GM18498 (cell line): ENCODE measurements around the gene RNASEH1.

Source experiments
- ATAC-seq: cut with Tn5 transposase; IDR thresholded peaks from one replicate; pipeline ENCODE4 v1.9.1; 2021; ENCODE audit warnings: mild to moderate bottlenecking, moderate library complexity; ENCODE audit not compliant: unreplicated experiment

The RNASEH1 gene

DNA sequence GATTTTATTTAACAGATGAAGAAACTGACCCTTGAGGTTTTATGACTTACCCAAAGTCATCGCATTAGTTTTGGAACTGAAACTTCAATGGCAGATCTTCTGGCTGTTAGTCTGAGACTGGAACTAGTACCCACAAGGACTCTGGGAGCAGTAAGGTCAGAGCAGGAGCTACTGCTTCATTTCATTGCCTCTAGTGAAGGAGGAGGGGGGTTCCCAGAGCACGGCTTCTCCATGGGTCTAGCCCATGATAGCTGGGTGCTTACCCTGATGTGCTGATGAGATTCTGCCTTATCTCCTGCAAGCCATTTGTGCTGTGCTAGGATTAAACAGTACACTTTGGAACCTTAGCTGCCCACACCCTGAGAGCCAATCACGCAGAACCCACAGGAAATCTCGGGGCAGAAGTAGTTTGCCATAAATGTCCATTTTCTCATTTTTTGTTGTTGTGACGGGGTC, 5.4 kb upstream of the RNASEH1 start:
- ATAC-seq: peak; percentile 56

DNA sequence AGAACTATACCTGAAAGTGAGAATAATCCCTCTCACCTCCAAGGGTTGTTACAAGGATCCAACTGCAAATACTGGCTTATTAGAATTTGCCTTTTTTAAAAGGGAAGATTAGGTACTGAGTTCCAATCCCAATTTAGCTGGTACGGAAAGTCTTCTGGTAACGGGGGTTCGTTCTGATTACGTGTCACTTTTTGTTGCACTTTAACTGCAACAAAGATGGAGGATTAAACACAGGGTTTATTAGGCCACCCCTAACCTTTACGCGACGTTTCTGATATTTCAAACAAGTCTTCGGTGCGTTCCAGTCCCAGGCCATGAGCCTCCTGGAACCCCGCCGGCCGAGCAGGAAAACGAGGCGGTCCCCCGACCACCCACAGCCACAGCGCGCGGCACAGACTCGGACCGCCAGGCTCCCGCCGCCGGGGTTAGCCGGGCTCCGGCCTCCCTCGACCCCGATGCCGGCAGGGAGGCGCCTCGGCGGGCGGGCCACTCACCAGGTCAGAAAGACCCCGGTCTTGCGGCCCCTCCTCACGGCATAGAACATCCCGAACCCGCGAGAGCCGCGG, 411 bp downstream of the RNASEH1 start:
- ATAC-seq: peak; percentile 38

DNA sequence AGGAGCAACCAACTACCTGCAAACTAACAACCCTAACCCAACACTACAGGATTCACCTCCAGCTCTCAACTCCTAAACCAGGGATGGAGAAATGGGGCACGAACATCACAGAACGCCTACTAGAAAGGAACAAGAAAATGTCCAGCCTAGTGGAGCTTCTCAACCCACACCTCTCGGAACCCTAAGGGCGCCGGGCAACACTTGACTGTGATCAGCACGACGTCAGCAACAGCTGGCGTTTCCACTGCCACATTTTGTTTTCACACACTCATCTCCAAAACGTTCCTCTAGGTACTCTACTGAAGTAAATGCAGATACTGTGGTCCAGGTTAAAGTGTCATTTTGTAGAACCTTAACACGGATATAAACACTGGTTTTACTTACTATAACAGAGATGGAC, 4.2 kb downstream of the RNASEH1 start:
- ATAC-seq: no peak

DNA sequence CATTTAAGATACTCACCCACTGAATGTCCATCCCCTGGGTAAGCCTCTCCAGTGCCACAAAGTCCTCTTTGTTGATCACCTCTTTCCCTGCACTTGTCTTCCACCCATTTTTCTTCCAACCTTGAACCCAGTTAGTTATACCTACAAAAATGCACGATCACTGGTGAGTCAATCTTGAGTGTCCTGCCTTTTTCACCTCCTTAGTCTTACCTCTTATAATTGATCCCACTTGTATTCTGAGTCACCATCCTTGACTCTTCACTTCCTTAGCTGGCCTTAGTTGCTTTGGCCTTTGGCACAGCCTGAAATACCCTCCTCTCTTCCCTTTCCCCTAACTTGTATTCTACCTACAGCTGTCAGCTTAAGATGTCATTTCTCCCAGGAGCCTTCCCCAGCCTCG, 10.2 kb downstream of the RNASEH1 start:
- no peak for ATAC-seq

DNA sequence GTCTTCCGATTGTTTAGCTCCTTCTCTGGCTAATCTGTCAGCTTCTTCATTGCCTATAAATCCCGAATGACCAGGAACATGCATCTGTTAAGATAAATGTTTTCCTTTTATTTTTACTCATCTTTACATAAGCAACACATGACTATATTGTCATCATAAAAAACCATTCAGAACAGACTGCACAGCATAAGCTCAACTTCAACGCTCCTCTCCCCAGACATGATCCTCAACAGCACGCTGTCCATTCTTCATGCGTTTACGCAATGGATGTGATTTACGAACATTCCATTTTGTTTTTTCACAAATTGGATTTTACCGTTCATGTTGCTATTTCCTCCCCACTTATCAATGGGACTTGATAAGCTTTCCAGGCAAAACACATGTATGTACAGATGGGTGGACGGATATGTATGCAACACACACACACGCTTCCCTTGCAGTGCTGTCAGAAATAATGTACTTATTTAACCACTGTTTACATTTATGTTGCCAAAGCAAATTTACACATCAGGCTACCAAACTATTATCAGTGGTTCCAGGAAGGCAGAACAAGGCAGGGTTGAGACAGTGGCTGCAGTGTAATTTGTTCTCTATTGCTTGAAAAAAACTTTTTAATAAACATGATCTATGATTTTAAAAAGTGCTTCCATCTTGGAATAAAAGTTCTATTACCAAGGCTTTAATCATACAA, 12.2 kb downstream of the RNASEH1 start:
- ATAC-seq: no peak

DNA sequence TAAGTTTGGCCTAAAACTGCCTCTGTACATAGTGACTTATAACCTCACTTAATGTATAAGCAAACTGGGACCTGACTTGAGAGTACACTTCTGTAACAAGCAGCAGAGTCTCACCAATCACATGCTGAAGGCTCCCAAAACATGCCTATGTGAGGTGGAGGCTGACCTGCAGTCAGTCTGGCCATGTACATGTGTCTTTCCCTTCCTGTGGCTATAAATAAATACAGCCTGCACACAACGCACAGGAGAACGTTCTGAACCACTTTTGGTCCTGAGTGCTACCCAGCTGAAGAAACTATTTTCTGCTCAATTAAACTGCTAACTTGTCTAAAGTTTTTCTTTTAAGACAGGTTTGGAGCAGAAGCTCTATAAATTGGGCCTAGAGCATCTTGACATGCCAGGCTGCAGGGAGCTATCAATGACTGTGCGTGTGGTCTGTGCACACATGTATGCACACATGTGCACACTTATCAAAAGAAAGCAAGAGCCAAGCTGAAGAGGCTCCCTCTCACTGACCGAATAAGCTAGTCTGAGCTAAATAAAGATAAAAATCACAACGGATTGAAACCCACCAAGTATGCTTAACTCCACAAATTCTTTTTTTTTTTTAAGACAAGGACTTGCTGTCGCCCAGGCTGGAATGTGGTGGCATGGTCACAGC, 15.0 kb downstream of the RNASEH1 start:
- no peak for ATAC-seq

DNA sequence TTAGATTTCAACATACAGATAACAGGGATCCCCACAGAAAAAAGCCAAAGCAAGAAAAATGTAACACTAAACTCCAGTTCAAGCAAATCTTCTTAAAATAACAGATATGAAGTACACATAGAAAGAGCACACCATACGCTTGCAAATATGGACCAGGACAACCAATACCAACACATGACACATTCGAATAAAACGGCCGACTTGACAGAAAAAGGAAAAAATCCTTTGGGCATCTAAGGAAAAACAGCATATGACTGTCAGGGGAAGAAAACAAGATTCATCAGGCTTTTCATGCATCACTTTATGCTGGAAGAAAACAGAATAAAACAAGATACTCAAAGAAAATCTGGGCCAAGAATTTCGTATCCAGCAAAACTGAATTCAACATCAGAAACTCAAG, 16.0 kb downstream of the RNASEH1 start:
- no peak for ATAC-seq

DNA sequence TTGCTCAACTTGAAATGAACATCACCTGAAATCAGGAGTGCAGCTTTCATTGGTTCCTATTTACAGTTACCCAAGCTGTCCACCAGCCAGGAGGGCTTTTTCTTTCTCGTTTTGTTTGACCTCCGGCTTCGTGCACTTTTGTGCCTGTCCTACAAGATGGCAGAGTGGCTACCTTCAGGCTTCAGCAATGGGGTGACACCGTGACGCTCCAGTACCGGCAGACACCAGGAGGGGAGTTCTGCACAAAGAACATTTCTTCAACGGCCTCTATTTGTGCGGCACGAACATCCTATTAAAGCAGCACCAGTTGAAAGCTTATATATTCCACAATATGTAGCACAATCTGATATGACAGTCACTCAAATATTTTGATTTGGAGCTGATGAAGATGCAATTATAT, 18.3 kb downstream of the RNASEH1 start:
- ATAC-seq: no peak

DNA sequence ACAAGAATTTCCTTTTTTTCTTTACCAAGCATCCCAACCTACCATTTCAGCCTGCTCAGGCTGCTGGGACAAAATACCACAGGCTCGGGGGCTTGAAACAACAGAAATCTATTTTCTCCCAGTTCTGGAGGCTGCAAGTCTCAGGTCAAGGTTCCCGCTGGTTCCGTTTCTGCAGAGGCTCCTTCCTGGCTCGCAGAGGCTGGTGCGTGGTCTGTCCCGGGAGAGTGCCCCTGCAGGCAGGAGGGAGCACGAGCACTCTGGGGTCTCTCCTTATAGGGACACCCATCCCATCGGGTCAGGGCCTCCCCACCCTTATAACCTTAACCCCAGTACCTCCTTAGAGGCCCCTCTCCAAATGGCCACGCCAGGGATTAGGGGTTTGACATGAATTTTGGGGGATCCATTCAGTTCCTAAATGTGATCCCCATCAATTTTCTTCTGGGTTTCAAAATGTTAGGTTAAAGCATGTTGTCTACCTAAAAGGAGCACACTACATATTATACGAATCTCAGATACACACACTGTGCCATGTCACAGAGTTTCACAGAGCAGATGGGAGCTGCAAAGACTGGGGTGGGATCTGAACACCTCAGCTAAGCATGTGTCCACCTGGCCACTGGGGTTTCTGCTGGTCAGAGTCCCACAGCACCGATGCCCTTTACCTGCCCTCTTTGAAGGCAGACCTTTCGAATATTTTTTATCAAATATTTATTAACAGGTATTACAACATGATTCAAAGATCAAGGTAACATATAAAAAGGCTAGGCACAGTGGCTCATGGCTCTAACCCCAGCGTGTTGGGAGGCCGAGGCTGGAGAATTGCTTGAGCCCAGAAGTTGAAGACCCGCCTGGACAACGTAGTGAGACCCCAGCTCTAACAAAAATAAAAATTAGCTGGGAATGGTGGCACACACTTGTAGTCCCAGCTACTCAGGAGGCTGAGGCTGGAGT, 21.2 kb downstream of the RNASEH1 start:
- ATAC-seq: peak; percentile 52

DNA sequence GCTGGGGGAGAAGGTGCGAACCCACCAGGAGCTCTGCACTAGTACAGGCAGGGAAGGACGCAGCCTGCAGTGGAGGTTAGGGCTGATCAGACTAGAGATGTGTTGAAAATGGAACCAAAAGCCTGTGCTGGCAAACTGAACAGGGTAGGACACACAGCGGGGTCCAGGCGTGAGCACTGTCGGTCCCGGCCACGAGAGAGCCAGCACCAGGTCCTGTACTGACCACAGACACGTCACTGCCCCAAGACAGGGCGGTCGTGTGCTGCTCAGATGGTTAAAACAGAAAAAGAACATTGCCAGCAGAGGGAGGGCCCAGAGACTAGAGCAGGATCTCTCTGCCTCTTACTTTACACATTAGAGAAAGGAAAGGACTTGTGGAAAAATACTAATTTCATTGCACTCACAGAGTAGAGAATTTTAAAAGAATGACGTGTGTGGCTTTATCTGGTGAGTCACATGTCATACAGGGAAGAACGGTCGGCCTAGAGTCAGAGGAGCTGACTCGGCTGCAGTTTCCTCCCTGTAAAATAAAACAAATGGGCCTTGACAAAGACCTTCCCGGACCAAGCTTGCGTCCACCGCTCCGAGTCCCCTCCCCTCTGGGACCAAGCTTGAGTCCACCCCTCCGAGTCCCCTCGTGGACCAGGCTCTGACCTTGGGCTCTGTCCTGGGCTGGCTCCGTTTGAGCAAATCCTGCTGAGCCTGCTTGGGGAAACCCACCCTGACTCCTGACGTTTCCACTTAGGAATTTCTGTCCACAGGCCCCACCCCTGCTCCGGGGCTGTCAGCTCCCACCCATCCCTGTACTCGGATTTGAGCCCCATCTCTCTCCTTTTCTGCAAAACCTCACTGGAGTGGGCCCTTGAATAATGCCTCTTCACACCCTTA, 22.1 kb downstream of the RNASEH1 start:
- peak; percentile 67 for ATAC-seq

DNA sequence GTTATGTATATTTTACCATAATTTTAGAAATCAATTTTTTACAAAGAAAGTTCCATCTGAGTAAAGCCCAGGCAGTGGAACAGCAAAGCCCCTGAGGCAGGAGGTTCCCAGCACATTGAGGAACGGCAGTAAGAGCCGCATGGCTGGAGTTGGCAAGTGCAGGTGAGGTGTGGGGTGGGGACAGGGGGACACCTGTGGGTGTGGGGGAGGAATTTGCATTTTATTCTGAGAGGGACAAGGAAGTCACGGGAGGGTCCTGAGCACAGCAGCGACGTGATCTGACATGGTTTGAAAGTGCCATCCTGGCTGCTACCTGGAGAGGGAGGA, 22.7 kb downstream of the RNASEH1 start:
- ATAC-seq: no peak

DNA sequence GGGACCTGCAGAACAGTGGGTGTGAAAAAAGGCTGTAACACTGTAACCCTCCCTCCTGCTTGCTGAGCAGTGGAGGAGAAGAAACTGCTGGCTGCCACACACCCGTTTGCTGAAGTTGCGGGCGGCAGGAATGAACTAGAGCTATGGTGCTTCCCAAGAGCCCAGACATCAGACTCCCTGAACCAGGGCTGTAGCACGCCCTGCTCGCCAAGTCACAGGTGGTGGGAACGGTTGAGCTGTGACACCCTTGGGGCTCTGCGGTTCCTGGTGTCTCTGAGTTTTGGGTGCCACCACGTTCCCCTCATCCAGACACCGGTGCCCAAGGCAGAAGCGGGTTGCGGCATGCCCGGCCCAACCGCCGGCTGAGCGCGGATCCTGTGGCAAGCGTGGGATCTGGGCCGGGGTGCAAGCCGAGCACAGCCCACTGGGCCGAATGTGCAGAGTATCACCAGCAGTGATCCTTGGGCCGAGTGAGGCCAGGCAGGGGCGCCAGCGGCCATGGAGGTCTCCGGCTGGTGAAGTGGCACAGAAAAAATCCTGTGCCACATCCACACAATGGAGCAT, 23.8 kb downstream of the RNASEH1 start:
- ATAC-seq: no peak

DNA sequence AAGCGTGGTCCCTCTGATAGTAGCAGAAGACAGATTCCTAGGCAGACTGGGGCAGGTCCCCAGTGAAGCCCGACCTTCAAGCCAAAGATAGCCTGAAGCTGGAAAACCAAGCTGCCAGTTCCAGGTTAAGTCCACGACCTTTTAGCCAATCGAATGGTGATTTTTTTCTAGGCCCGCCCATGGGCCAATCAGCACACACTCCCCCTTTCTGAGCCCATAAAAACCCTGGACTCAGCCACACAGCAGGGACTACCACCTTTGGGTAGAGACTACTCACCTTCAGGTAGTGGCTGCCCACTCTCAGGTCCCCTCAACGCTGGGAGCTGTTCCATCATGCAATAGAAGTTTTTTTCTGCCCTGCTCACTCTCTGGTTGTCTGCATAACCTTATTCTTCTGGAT, 24.3 kb downstream of the RNASEH1 start:
- ATAC-seq: no peak

DNA sequence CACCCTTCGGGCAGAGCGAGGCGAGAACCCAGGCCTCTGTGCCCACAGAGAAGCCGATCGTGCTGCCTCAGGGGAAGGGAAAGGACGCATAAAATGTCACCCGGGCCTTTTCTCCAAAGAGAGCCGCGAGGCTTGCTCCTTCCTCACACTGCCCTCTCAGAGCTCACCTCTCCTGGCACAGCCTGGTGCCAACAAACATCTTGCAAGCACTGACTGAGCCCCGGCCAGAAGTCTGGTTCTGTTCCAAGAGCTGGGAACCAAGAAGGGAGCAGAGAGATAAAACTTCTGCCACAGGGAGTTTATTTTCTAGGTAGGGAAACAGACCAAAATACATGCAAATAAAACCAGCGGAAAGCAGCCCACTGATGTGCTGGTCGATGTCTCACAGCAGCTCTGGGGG, 25.2 kb downstream of the RNASEH1 start:
- ATAC-seq: no peak

DNA sequence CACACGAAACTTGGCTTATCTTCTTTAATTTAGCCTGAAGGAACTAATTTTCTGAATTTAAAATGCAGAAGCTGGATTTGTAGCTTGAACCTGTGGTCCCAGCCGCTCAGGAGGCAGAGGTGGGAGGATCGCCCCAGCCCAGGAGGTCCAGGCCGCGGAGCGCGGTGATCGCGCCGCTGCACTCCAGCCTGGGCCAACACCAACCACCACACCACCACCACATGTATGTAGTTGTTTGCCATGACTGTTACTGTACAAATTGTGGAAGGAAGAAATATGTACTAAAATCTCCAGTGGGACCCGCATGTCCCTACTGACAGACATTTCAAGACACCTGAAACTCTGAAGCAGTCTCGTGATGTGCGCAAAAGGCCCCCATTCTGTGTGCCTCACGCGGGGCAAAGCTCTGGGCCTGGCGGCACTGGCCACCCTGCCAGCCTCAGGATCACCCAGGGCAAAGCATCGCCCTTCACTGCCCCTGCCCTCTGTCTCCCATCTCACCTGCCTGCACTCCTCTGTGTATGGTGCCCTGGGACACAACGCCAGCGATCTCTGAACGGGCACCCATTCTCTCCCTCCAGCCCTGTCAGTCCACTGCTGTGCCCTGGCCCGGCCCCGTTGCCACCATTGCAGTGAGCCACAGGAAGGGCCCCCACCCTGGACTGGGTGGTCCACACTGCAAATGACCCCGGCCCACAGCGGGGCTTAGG, 28.7 kb downstream of the RNASEH1 start:
- no peak for ATAC-seq

DNA sequence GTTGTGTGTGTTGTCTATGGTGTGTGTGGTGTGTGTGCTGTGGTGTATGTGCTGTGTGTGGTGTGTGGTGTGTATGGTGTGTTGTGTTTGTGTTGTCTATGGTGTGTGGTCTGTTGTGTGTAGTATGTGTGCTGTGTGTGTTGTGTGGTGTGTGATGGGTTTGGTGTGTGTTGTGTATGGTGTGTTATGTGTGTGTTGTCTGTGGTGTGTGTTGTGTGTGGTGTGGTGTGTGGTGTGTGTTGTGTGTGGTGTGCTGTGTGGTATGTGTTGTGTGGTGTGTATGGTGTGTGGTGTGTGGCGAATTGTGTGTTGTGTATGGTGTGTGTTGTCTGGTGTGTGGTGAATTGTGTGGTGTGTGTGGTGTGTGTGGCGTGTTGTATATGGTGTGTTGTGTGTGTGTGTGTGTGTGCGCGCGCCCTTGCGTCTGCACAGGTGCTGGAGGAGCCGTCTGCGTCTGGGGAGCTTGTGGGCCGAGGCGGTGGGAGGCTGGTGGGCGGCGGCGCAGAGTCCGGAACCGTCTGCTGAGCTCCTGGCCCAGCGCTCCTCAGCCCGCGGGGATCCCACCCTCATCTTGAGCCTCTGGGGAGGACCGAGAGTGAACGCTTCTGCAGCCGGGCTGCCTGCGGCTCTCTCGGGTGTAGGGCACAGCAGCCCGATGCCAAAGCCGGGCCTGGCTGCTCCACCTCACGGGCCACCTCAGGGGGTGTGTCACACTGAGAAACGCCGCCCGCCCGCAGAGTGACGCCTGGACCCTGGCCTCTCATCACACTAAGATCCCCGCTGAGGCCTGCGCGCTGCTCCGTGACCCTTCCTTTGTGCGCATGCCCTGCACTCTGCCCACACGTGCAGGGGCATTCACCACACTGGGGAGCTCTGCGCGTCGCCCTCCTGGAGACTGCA, 30.0 kb downstream of the RNASEH1 start:
- ATAC-seq: no peak

DNA sequence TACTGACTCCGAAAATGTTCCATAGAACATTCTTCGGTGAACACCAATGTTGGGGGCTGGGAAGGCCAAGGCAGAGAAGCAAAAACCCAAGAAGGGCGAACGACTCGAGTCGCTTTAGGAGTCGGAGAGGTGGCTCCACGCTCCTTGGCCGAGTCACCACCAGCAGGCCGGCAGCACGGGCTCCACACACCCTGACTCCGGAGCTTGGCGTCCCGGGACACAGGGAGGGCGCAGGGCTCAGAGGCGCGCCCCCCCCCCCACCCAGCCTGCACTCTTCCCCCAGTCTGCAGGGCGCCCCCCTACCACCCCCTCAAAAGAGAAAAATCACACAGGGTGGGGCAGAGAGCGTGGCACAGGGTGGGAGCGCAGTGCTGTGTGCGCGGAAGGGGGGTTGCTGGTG, 31.3 kb downstream of the RNASEH1 start:
- no peak for ATAC-seq

DNA sequence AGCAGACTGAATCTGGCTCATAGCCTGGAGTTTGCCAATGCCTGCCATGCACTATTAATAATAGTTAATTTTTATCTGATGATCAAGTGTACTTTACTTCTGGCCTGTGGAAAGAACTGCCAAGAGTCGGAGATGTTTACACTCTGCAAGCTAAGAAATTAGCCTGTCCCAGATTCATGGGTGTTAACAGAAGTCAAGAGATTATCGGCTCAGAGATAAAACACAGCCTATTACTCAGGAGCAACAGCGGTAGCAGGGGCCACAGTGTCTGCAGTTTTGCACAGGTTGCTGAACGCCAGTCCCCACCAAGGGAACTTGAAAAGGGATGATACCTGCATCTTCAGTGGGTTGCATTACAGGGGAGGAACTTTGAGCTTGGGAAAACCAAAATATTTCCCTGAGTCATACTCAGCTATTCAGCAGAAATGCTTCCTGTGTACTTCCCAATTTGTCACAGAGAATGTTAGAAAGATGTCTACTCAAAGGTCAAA, 34.5 kb downstream of the RNASEH1 start:
- no peak for ATAC-seq
